Stomach (tissue), 4 donors: ENCODE measurements around the gene STRA6.

ENCODE experiments used
- CTCF ChIP-seq, 7 experiments: fragments of 450-650 bp in 4 of 7; fragments of 200-600 bp in 3 of 7; sonication (generic) in 3 of 7; IDR thresholded peaks; one replicate each; pipeline ENCODE4 v1.5.1; 2016 to 2019; ENCODE audit warnings: antibody characterized with exemption in 7 of 7, control low read depth in 2 of 7, mild to moderate bottlenecking in 1 of 7
- EP300 ChIP-seq: sonication (generic); formaldehyde crosslinking; IDR thresholded peaks from one replicate; pipeline ENCODE4 v1.6.1; 2017; ENCODE audit warnings: antibody characterized with exemption
- POLR2A ChIP-seq, 4 donors: fragments of 450-650 bp; IDR thresholded peaks; one replicate each; pipeline ENCODE4 v1.6.1; 2016; ENCODE audit warnings: antibody characterized with exemption in 4 of 4, control low read depth in 2 of 4, mild to moderate bottlenecking in 1 of 4, moderate library complexity in 1 of 4
- POLR2AphosphoS5 ChIP-seq, 3 donors: sonication (generic); formaldehyde crosslinking; IDR thresholded peaks; one replicate each; pipeline ENCODE4 v1.6.1; 2016; ENCODE audit warnings: antibody characterized with exemption in 3 of 3

- TF ChIP-seq POLR2AphosphoS5 (IDR thresholded peaks at IDR 0.05) (no peak), POLR2A (IDR thresholded peaks at IDR 0.05) (no peak), CTCF (IDR thresholded peaks at IDR 0.05) (no peak), EP300 (no peak)
These were observed 31.9 kb upstream of the STRA6 start for GRCh38 chr15:74234598-74234875.
